ENCODE data around the gene MED4. TPM values are rescaled to one million over a fixed set of nuclear protein-coding genes. Genes with fewer than 3 reads are reported as not detected.

The MED4 gene
- total and polyA plus RNA-seq, 2 donors (not counting 1 experiment from before 2014, with no cell fraction given) = 25.4 to 66.7 TPM

DNA sequence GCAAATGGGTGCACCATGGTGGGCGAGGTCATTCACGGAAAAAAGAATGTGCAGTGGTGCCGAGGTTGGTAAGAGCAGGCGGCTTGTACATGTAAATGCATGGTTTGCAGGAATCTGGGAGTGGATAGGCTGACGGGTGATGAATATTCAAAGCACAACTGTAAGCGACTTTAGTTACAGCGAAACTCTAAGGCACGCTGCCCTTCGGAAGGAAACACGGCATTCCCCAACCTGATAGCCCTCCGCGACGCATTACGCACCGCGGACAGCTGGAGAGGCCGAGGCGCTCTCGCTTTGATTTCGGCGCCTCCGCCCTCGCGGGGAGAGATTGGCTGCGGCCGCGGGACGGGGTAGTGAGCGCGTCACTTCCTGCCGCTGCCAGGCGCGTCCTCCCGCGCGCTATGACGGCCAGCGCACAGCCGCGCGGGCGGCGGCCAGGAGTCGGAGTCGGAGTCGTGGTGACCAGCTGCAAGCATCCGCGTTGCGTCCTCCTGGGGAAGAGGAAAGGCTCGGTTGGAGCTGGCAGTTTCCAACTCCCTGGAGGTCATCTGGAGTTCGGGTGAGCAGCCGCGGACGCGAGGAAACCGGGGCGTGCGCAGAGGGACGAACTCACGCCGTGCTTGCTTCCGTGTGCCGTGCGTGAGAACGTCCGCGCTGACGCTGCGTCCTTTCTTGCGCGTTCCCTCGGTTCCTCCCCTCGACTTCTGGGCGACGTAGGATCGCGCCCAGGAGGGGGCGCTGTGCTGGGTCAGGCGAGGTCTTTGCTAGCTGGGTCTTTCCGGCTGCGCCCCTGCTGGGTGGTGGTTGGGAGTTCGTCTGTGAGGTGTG, 57.3 kb downstream of the MED4 start, which contains the start of gene NUDT15:
TSS of gene NUDT15 (plus strand) at position 381 of the 828 bp plus-strand sequence. CDS start at position 402, 21 bp downstream.
- Histone ChIP-seq H2AFZ (ENCODE audit: low read length) (peak within 1 kb of the TSS; percentile 100), H3K27ac (ENCODE audit: insufficient read depth, low read length) (peak within 1 kb of the TSS; percentile 99), H3K4me2 (ENCODE audit: extremely low read depth, insufficient read depth, low read length) (peak within 1 kb of the TSS; percentile 100), H3K79me2 (ENCODE audit: control insufficient read depth, insufficient read depth, low read length) (peaks cover 9% of the 10 kb centered on the region), H3K4me3 (replicated peaks in 1 of 4; ENCODE audit: control extremely low read depth in 1 of 4, insufficient read depth in 1 of 4, low read depth in 3 of 4, low read length in 4 of 4) (peak within 1 kb of the TSS; percentile 71 to 93 (median 82)), H4K20me1 (ENCODE audit: control insufficient read depth, extremely low read depth, insufficient read depth, low read length) (no peaks in the 10 kb centered on the region), H3K36me3 (ENCODE audit: control insufficient read depth, insufficient read depth, low read length) (peaks cover 4% of the 10 kb centered on the region), H3K4me1 (ENCODE audit: control insufficient read depth, extremely low read depth, insufficient read depth, low read length) (peaks cover 5% of the 10 kb centered on the region), H3K9ac (ENCODE audit: insufficient read depth, low read length) (peak within 1 kb of the TSS; percentile 99), H3K9me3 (ENCODE audit: control insufficient read depth, insufficient read depth, low read depth, low read length) (no peaks in the 10 kb centered on the region), H3K27me3 (ENCODE audit: control insufficient read depth, insufficient read depth, low read length) (no peaks in the 10 kb centered on the region)
- DNase-seq (ENCODE audit: low read depth in 2 of 2) = peak; percentile 95 to 97
- no peak for TF ChIP-seq EZH2 (IDR thresholded peaks at IDR 0.05; ENCODE audit: low read length, missing control alignments)
- TF ChIP-seq, protein P1, sequence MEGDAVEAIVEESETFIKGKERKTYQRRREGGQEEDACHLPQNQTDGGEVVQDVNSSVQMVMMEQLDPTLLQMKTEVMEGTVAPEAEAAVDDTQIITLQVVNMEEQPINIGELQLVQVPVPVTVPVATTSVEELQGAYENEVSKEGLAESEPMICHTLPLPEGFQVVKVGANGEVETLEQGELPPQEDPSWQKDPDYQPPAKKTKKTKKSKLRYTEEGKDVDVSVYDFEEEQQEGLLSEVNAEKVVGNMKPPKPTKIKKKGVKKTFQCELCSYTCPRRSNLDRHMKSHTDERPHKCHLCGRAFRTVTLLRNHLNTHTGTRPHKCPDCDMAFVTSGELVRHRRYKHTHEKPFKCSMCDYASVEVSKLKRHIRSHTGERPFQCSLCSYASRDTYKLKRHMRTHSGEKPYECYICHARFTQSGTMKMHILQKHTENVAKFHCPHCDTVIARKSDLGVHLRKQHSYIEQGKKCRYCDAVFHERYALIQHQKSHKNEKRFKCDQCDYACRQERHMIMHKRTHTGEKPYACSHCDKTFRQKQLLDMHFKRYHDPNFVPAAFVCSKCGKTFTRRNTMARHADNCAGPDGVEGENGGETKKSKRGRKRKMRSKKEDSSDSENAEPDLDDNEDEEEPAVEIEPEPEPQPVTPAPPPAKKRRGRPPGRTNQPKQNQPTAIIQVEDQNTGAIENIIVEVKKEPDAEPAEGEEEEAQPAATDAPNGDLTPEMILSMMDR (conservative IDR thresholded peaks at IDR 0.05 in 1 of 2, IDR thresholded peaks at IDR 0.05 in 1 of 2; ENCODE audit: low read depth in 1 of 2, low read length in 2 of 2) = peak; percentile 97 to 99

DNA sequence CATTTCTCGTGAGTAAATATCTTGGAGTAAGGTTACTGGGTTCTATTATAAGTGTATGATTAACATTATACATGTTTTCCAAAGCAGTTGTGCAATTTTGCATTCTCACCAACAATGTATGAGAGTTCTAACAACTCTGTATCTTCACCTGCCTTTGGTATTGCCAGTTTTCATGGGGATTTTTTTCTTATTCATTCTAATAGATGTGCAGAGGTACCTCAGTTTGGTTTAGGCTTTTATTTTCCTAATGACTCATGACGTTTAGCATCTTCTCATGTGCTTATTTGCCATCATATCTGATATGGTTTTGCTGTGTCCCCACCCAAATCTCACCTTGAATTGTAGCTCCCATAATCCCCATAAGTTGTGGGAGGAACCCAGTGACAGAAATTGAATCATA, 65.0 kb downstream of the MED4 start:
- Histone ChIP-seq H3K27ac (ENCODE audit: insufficient read depth, low read length) (no peak overlapping the region), H3K4me1 (ENCODE audit: control insufficient read depth, extremely low read depth, insufficient read depth, low read length) (no peaks in the 10 kb centered on the region), H3K4me2 (ENCODE audit: extremely low read depth, insufficient read depth, low read length) (no peak overlapping the region), H3K79me2 (ENCODE audit: control insufficient read depth, insufficient read depth, low read length) (no peaks in the 10 kb centered on the region), H3K4me3 (replicated peaks in 1 of 4; ENCODE audit: control extremely low read depth in 1 of 4, insufficient read depth in 1 of 4, low read depth in 3 of 4, low read length in 4 of 4) (no peak overlapping the region), H3K27me3 (ENCODE audit: control insufficient read depth, insufficient read depth, low read length) (no peaks in the 10 kb centered on the region), H3K9ac (ENCODE audit: insufficient read depth, low read length) (no peak overlapping the region), H3K9me3 (ENCODE audit: control insufficient read depth, insufficient read depth, low read depth, low read length) (no peaks in the 10 kb centered on the region), H2AFZ (ENCODE audit: low read length) (no peak overlapping the region), H4K20me1 (ENCODE audit: control insufficient read depth, extremely low read depth, insufficient read depth, low read length) (no peaks in the 10 kb centered on the region), H3K36me3 (ENCODE audit: control insufficient read depth, insufficient read depth, low read length) (no peaks in the 10 kb centered on the region)
- TF ChIP-seq, protein P1 (conservative IDR thresholded peaks at IDR 0.05 in 1 of 2, IDR thresholded peaks at IDR 0.05 in 1 of 2; ENCODE audit: low read depth in 1 of 2, low read length in 2 of 2) = no peak
- no peak for DNase-seq (ENCODE audit: low read depth in 2 of 2)

DNA sequence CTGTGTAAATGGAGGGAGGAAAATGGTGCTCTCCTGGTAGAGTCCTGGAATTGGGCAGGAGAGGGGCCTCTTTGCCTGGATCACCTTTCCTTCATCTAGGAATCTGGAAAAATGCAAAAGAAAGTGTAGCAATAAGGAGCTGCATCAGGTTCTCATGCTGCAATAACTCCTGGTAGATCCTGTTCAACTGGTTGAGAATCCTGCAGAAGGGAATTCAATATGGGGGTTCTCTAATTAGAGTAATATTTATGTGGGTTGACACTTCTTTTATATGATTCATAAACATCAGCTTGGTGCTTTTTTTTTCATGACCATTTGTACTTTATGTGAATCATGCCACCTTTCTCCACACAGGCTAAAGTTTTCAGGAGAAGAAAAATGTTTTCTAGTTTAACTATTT, 66.8 kb downstream of the MED4 start:
- H3K27me3 ChIP-seq (ENCODE audit: control insufficient read depth, insufficient read depth, low read length) = no peaks in the 10 kb centered on the region
- no peak overlapping the region for H2AFZ ChIP-seq (ENCODE audit: low read length)
- H3K4me1 ChIP-seq (ENCODE audit: control insufficient read depth, extremely low read depth, insufficient read depth, low read length) = no peaks in the 10 kb centered on the region
- TF ChIP-seq, protein P1 (conservative IDR thresholded peaks at IDR 0.05 in 1 of 2, IDR thresholded peaks at IDR 0.05 in 1 of 2; ENCODE audit: low read depth in 1 of 2, low read length in 2 of 2) = no peak
- TF ChIP-seq EZH2 (IDR thresholded peaks at IDR 0.05; ENCODE audit: low read length, missing control alignments) = no peak
- no peaks in the 10 kb centered on the region for H4K20me1 ChIP-seq (ENCODE audit: control insufficient read depth, extremely low read depth, insufficient read depth, low read length)
- H3K36me3 ChIP-seq (ENCODE audit: control insufficient read depth, insufficient read depth, low read length) = no peaks in the 10 kb centered on the region
- H3K9me3 ChIP-seq (ENCODE audit: control insufficient read depth, insufficient read depth, low read depth, low read length) = no peaks in the 10 kb centered on the region
- H3K79me2 ChIP-seq (ENCODE audit: control insufficient read depth, insufficient read depth, low read length) = no peaks in the 10 kb centered on the region
- no peak overlapping the region for H3K4me3 ChIP-seq (replicated peaks in 1 of 4; ENCODE audit: control extremely low read depth in 1 of 4, insufficient read depth in 1 of 4, low read depth in 3 of 4, low read length in 4 of 4)
- H3K4me2 ChIP-seq (ENCODE audit: extremely low read depth, insufficient read depth, low read length) = no peak overlapping the region
- H3K9ac ChIP-seq (ENCODE audit: insufficient read depth, low read length) = no peak overlapping the region
- no peak for DNase-seq (ENCODE audit: low read depth in 2 of 2)
- no peak overlapping the region for H3K27ac ChIP-seq (ENCODE audit: insufficient read depth, low read length)

Other genes with a start within 250 kb of the MED4 start
- gene SUCLA2, start 93.8 kb downstream of the MED4 start, total RNA-seq = 45.7 and 46.7 TPM in 2 replicates
- gene SUCLA2, start 93.8 kb downstream of the MED4 start, polyA plus RNA-seq = 58.2 and 64.8 TPM in 2 replicates
- 10.0 and 18.0 TPM in 2 replicates for gene NUDT15, start 57.4 kb downstream of the MED4 start, total RNA-seq
- 18.0 and 22.5 TPM in 2 replicates for gene NUDT15, start 57.4 kb downstream of the MED4 start, polyA plus RNA-seq
- gene ITM2B, start 138.1 kb upstream of the MED4 start, total RNA-seq = 79.4 and 117 TPM in 2 replicates
- gene ITM2B, start 138.1 kb upstream of the MED4 start, polyA plus RNA-seq = 336 and 645 TPM in 2 replicates
- gene RB1, start 208.6 kb upstream of the MED4 start, total RNA-seq = 21.1 and 31.9 TPM in 2 replicates
- 32.8 and 39.7 TPM in 2 replicates for gene RB1, start 208.6 kb upstream of the MED4 start, polyA plus RNA-seq